ENCODE results near the gene SUPV3L1.

Gene SUPV3L1

GRCh38 chr10:69234447-69234846 lies 54.4 kb downstream of the SUPV3L1 start:
- no peak for TF ChIP-seq CTCF (IDR thresholded peaks at IDR 0.05; ENCODE audit: insufficient read depth, low read length, missing control alignments)
- ChIA-PET POLR2A (no interaction called here), CTCF (interaction anchor here (1.0 to 16.9 kb wide), 4 partner anchors 154 to 177 kb away, joined by 3 to 451 read pairs (median 42); no protein-coding TSS in a partner anchor)
- DNase-seq (ENCODE audit: low read depth, low spot score) = no peak
- no peak overlapping the region for H3K4me3 ChIP-seq (ENCODE audit: low read depth, low read length)

- ChIA-PET POLR2A (no interaction called here), CTCF (interaction anchor here (0.8 to 16.9 kb wide), 16 partner anchors 9 to 270 kb away, joined by 3 to 451 read pairs (median 4); no protein-coding TSS in a partner anchor)
- peak; percentile 78 for TF ChIP-seq CTCF (IDR thresholded peaks at IDR 0.05; ENCODE audit: insufficient read depth, low read length, missing control alignments)
- DNase-seq (ENCODE audit: low read depth, low spot score) = no peak
- no peak overlapping the region for H3K4me3 ChIP-seq (ENCODE audit: low read depth, low read length)
Observed at GRCh38 chr10:69237528-69238159, 57.6 kb downstream of the SUPV3L1 start.

DNA sequence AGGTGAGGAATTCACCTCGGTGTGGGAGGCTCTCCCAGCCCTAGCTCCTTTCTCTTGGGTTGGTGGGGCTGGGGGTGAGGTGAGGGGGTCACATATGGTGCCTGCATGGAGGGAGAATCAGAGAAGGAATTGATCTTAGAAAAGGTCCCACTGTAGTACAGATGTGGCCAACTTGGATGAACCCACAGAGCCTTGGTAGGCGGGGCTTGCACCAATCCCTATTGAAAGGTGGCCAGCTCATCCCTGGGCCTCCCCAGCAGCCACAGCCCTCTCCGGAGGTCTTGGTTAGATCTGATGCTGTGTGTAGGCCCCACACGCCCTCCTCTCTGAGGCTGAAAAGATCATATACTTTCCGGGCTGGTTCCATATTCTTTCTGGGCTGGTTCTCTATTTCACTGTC lies 59.1 kb downstream of the SUPV3L1 start:
- H3K4me3 ChIP-seq (ENCODE audit: low read depth, low read length) = no peak overlapping the region
- ChIA-PET CTCF (interaction anchor here (0.6 to 16.9 kb wide), 22 partner anchors 9 to 270 kb away, joined by 3 to 451 read pairs (median 4); no protein-coding TSS in a partner anchor), POLR2A (interaction anchor here (0.6 kb wide), 1 partner anchor 380 kb away, joined by 3 read pairs; no protein-coding TSS in a partner anchor)
- no peak for TF ChIP-seq CTCF (IDR thresholded peaks at IDR 0.05; ENCODE audit: insufficient read depth, low read length, missing control alignments)
- no peak for DNase-seq (ENCODE audit: low read depth, low spot score)

DNA sequence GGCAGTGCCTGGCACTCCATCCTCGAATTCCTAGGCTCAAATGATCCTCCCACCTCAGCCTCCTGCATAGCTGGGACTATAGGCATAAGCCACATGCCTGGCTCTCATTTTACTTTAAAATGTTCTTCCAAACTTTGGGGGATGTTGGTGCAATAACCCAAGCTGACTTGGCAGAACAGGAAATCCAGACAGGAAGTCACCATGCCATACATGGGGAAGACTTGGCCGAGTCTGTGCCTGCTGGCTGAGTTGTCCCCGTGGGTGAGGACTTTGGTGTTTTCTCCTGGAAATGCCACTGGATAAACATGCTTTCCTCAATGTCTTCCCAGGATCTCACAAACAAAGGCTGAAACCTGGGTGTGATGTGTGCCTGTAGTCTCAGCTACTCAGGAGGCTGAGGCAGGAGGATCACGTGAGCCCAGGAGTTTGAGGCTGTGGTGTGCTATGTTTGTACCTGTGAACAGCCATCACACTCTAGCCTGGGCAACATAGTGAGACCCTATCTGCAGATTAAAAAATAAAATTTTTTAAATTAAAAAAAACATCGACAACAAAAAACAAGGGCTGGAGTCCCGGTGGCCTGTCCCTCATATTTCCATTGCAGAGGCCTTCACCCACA lies 59.9 kb downstream of the SUPV3L1 start:
- no peak for TF ChIP-seq CTCF (IDR thresholded peaks at IDR 0.05; ENCODE audit: insufficient read depth, low read length, missing control alignments)
- DNase-seq (ENCODE audit: low read depth, low spot score) = no peak
- ChIA-PET CTCF (interaction anchor here (1.3 to 16.9 kb wide), 6 partner anchors 13 to 166 kb away, joined by 4 to 451 read pairs (median 6); no protein-coding TSS in a partner anchor), POLR2A (no interaction called here)
- no peak overlapping the region for H3K4me3 ChIP-seq (ENCODE audit: low read depth, low read length)

DNA sequence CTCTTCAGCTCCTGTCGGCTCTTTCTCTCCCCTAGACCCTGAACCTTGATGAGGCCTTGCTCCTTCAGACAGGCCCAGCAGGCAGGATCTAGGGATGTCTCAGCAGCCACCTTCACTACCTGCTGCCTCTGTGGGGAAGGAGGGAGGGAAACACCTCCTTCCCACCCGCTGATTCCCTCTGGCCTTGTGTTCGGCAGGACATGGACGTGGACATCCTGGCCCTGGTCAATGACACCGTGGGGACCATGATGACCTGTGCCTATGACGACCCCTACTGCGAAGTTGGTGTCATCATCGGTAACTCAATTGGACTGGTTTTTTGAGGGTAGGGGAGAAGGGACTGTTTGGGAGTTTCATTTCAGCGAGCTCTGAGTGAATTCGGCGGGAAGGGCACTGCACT lies 60.4 kb downstream of the SUPV3L1 start:
- ChIA-PET CTCF (interaction anchor here (1.6 to 16.9 kb wide), 3 partner anchors 77 to 165 kb away, joined by 4 to 451 read pairs (median 58); no protein-coding TSS in a partner anchor), POLR2A (no interaction called here)
- TF ChIP-seq CTCF (IDR thresholded peaks at IDR 0.05; ENCODE audit: insufficient read depth, low read length, missing control alignments) = no peak
- no peak overlapping the region for H3K4me3 ChIP-seq (ENCODE audit: low read depth, low read length)
- DNase-seq (ENCODE audit: low read depth, low spot score) = no peak

- DNase-seq (ENCODE audit: low read depth, low spot score) = no peak
- TF ChIP-seq CTCF (IDR thresholded peaks at IDR 0.05; ENCODE audit: insufficient read depth, low read length, missing control alignments) = no peak
- no peak overlapping the region for H3K4me3 ChIP-seq (ENCODE audit: low read depth, low read length)
- CTCF ChIA-PET = interaction anchor here (1.1 to 16.9 kb wide), 5 partner anchors 9 to 170 kb away, joined by 3 to 451 read pairs (median 8); no protein-coding TSS in a partner anchor
- POLR2A ChIA-PET = no interaction called here
Observed at GRCh38 chr10:69241575-69241974, 61.5 kb downstream of the SUPV3L1 start.

Measured in AG04449 (cell line).